GM19455 (cell line): ENCODE data around the gene RAB33A.

Source experiments
- ATAC-seq: cut with Tn5 transposase; IDR thresholded peaks from one replicate; pipeline ENCODE4 v1.9.1; 2021; ENCODE audit not compliant: unreplicated experiment

Gene RAB33A

DNA sequence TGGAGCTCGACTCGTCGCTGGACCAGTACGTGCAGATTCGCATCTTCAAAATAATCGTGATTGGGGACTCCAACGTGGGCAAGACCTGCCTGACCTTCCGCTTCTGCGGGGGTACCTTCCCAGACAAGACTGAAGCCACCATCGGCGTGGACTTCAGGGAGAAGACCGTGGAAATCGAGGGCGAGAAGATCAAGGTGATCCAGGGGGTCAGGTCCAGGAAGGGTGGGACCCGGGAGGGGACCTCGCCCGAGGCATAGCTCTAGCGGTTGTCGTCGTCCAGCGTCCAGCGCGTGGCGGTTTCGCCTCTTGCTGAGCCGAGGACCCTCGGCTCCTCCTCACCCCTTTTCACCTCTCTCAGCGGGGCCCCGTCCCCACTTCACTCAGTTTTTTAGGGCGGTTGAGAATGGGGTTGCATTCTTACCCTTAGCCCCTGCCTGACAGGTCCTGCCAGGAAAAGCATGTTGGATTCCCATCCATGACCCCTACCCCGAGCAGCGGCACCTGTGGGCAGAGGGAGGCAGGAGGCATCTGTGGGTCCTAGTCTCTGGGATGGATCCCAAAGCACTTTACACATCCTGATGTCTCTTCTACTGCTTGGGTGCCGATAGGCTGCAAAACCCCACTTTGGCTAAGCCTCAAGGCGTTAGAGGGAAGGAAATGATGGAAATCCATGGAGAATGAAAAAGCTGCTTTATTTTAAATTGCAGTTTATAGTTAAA, 524 bp downstream of the RAB33A start:
- ATAC-seq, result no peak

GRCh38 chrX:130173190-130173895, 1.6 kb downstream of the RAB33A start:
- no peak for ATAC-seq

DNA sequence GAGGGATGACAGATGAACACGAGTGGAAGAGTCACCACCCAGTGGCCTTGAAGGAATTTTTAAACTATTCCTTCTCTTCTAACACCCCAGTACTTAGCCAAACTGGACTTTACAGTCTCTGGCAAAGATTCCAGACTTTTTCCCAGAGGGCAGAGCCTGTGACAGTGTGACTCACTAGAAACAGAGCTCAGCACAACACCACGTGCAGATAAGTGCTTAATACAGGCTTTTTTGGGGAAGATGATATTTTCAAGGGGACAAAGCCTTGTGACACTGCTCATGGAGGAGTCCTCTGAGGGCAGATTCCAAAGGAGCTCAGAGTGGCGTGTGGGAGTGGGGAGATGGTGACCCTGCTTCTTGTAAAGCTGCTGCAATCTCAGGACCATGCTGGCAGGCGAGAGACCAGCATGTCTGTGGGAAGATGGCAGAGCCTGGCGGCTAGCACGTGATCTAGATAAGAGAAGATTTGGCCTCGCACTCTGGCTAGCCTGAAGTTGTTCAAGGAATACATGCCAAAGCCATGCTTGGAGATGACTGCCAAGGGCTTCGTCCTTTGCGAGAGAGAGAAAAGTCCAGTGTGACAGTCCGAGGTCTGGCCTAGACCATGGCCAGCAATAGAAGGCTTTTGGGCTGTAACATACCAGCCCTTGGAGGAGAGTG, 2.4 kb downstream of the RAB33A start:
- ATAC-seq, result no peak

DNA sequence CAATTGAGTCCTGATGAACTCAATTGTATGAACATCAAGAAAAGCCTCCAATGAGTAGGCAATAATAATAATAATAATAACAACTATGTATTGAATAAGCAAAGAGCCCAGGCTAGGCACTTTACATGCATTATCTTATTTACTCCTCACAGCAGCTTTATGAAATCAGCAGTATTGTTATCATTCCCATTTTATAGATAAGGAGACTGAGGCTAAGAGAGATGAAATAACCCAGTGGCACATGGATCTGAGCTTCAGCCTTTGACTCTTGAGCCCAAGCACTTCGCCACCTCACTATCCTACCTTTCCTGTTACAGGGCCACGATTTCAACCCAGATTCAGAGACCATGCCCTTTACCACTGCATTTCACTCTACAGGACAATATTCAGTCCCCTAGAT, 3.2 kb downstream of the RAB33A start:
- ATAC-seq, result no peak

DNA sequence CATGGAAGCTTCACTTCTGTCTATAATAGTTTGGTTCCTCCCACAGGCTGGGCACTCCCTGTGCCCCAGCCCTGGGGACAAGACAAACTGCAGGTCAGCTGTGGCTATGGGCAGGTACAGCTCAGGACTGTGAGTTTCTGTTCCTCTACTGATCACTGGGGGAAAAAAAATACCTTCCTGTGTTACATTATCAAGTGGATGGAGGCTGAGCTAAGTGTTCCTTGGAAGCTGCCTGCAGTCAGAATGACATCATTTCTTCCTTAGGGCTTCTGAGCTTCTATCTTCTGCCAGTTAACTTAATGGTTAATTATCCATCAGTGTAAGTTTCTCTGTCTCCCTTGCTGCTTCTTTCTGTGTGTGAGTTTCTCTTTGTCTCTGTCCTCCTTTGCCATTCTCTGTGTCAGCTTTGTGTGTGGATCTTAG, 4.6 kb downstream of the RAB33A start:
- peak; percentile 76 for ATAC-seq

- ATAC-seq, result no peak
Measured at GRCh38 chrX:130176942-130177341, 5.2 kb downstream of the RAB33A start.

GRCh38 chrX:130179170-130179569, 7.4 kb downstream of the RAB33A start:
- no peak for ATAC-seq

DNA sequence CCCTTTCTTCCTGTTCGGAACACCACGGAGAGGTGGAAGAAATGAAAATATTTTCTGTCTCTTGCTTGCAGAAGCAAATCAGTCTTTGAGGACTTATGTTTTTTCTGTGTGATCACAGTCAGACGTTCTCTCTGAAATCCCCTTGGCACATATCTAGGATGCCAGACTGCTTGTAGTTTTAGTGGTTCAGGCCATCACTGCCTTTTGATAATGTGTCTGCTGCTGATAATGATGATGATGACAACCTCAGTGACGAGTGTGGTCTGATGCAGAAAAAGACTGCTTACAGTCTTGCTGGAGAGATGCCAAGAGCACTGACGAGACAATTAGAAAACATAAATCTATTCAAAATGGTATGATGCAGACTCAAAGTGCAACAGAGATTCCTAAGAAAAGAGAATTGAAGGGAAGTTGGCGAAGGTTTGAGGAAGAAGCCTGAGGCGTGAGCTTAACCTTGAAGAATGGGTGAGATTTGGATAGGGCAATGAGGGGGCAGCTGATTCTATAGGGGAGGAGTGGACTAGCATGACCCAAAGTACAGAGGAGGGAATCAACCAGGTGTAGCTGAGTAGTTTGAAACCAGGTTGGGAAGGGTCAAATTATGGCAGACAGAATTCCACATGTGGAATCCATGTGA, 7.9 kb downstream of the RAB33A start:
- ATAC-seq, result no peak

- no peak for ATAC-seq
Measured at GRCh38 chrX:130184168-130184567, 12.4 kb downstream of the RAB33A start.

GRCh38 chrX:130184857-130185256, 13.1 kb downstream of the RAB33A start:
- ATAC-seq, result no peak

DNA sequence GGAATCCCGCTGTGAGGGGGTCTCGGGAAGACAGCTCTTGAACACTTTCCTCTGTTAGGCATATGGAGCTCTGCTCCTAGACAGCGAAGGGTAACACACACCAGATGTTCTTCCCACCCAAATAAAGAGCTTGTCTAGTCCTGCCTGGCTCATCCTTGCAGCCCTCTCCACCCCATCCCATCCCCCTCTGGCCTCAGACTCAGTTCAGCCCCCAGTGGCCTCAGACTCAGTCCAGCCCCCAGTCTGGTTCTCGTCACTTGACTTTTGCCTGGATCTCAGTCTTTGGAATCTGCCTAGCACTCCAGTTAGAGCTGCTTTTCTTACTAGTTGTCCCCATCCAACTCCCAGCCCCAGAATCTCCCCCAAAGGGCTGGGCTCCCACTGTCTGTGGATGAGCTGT, 14.9 kb downstream of the RAB33A start:
- ATAC-seq, result no peak

DNA sequence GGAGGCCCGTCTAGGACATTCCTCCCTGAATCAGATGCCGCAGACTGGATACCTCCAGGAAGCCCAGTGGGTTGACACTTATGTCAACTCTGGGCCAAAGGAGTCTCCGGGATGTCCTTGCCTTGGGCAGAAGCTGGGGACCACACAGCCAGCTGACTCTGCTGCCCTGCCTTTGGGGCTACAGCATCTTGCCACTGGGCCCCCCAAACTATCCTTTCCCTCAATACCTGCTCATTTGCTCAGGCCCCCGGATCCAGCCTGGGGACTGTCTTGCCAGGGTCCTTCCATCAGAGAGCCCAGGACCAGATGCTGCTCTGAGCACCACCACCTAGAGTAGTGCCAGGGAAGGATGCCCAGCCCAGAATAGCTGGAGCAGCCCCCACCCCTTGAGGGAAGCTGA, 19.0 kb downstream of the RAB33A start:
- no peak for ATAC-seq

DNA sequence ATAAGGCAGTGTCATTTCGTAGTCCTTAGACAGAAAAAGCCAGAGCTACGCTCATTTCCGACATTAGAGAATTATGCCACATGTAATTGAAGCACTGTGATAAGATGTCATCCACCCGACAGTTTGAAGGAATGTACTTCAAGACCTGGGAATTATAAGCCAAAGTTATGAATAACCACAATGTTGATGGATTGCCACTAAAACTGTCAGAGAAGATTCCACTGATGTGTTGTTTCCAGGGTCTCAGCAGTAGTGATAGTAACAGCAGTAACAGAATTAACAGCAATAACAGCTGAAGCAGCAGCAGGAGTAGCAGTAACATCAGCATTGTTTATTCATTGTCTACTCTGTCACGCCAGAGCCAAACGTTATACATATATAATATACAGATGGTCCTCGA, 24.7 kb downstream of the RAB33A start:
- ATAC-seq, result no peak

DNA sequence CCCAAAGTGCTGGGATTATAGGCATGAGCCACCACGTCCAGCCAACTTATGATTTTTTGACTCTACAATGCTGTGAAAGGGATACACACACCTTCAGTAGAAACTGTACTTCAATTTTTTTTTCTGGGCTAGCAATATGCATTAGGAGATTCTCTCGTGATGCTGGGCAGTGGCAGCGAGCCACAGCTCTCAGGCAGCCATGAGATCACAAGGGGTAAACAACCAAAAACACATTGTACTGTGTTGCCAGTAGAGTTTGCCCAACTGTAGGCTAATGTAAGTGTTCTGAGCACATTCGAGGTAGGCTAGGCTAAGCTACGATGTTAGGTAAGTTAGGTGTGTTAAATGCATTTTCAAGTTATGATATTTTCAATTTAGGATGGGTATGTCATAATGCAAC, 25.7 kb downstream of the RAB33A start:
- no peak for ATAC-seq

GRCh38 chrX:130204647-130205046, 32.9 kb downstream of the RAB33A start:
- no peak for ATAC-seq

- ATAC-seq, result no peak
Measured at GRCh38 chrX:130211415-130212186, 39.8 kb downstream of the RAB33A start.

DNA sequence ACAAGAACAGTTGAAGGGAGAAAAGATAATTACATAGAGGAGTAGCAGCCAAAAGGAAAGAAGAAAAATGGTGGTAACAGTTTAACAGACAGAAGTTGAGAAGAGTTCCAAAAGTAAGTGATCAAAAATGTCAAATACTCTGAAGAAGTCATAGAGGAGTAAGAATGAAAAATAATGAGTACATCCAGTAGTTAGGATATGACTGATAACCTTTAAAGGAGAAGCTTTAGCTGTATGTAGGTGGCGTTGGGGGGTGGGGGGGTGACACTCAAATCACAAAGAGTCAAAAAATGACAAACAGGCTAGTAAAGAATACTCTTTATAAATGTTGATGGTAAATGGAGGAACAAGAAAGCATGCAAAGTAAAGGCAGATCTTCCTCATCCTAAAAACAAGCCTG, 40.6 kb downstream of the RAB33A start:
- ATAC-seq, result no peak

GRCh38 chrX:130213376-130213775, 41.6 kb downstream of the RAB33A start:
- ATAC-seq, result no peak

- ATAC-seq, result no peak
Measured at GRCh38 chrX:130216320-130216719, 44.6 kb downstream of the RAB33A start.

DNA sequence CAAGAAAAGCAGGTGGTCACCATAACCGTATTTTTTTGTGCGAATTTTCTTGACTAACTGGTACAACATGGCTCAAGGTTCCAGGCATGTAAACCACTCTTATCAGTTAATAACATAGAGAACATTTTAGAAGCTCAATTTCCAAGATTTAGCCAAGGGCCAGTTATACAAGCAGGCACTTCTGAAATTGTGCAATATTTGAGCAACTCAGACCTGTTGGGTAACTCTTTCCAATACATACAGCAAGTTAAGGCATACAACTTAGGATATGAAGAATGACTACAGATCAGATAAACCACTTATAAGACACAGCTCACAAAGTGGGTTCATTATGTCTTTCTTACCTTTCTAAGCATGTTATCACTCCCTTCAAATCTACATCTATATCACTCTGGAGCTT, 53.0 kb downstream of the RAB33A start:
- no peak for ATAC-seq

GRCh38 chrX:130228871-130229270, 57.1 kb downstream of the RAB33A start:
- no peak for ATAC-seq
